K562 (cell line): Measurements from ENCODE around the gene ATP2A2. TPM values are rescaled to one million over a fixed set of nuclear protein-coding genes. Genes with fewer than 3 reads are reported as not detected.

ENCODE experiments used
- BRD9 ChIP-seq: fragments of 450-650 bp; IDR thresholded peaks from 2 replicates; pipeline ENCODE4 v1.6.1; 2018; ENCODE audit warnings: low read depth; ENCODE audit not compliant: partially characterized antibody
- E2F3 ChIP-seq: fragments of 250-450 bp; sonication (Bioruptor Pico); IDR thresholded peaks from 2 replicates; pipeline ENCODE4 v1.4.0; 2020; ENCODE audit warnings: mild to moderate bottlenecking
- ETV6 ChIP-seq, 3 experiments: fragments of 150-350 bp in 1 of 3; sonication (generic) in 1 of 3; formaldehyde crosslinking in 1 of 3; IDR thresholded peaks; 2 replicates each; pipeline versions ENCODE4 v1.6.1 to v1.8.0; 2014 to 2022; ENCODE audit warnings: borderline replicate concordance in 2 of 3, low read depth in 2 of 3, antibody characterized with exemption in 1 of 3, low read length in 1 of 3, mild to moderate bottlenecking in 1 of 3, missing genetic modification reagents in 1 of 3
- JUN ChIP-seq, 2 experiments: sonication (generic) in 1 of 2; formaldehyde crosslinking in 1 of 2; IDR thresholded peaks; 2 replicates each; pipeline versions ENCODE4 v1.6.1 to v1.8.0; 2012 to 2022; ENCODE audit warnings: borderline replicate concordance in 2 of 2, mild to moderate bottlenecking in 2 of 2, improper control_type of control experiment in 1 of 2, low read depth in 1 of 2, low read length in 1 of 2, missing genetic modification reagents in 1 of 2
- KAT2B ChIP-seq: IDR thresholded peaks from one replicate; pipeline ENCODE4 v1.6.1; 2012; ENCODE audit warnings: low read depth, mild to moderate bottlenecking, control low read depth, inconsistent platforms, low read length, moderate library complexity
- MCM2 ChIP-seq: fragments of 450-650 bp; IDR thresholded peaks from 2 replicates; pipeline ENCODE4 v1.6.1; 2017; ENCODE audit warnings: low read depth, mild to moderate bottlenecking
- RBM25 ChIP-seq: fragments of 200-400 bp; formaldehyde crosslinking; IDR thresholded peaks from 2 replicates; pipeline ENCODE4 v1.6.1; 2018; ENCODE audit warnings: low read length, low read depth, moderate library complexity; ENCODE audit not compliant: severe bottlenecking
- STAT5A ChIP-seq: IDR thresholded peaks from 2 replicates; pipeline ENCODE4 v1.6.1; 2012; ENCODE audit warnings: low read length, inconsistent platforms, borderline replicate concordance
- TEAD2 ChIP-seq: fragments of 450-650 bp; IDR thresholded peaks from 2 replicates; pipeline ENCODE4 v1.6.1; 2016; ENCODE audit warnings: missing genetic modification characterization, control low read depth, missing compliant biosample characterization
- XRCC3 ChIP-seq: fragments of 450-650 bp; IDR thresholded peaks from 2 replicates; pipeline ENCODE4 v1.6.1; 2017; ENCODE audit warnings: mild to moderate bottlenecking, moderate library complexity
- ZKSCAN8 ChIP-seq: fragments of 200-800 bp; sonication (Bioruptor generic); IDR thresholded peaks from 2 replicates; pipeline ENCODE4 v1.6.1; 2016; ENCODE audit warnings: missing genetic modification characterization, missing compliant biosample characterization
- ZNF274 ChIP-seq: IDR thresholded peaks from 2 replicates; pipeline ENCODE4 v1.6.1; 2011; ENCODE audit warnings: low read depth, mild to moderate bottlenecking, low read length, moderate library complexity, borderline replicate concordance
- ZNF583 ChIP-seq: fragments of 250-450 bp; sonication (Bioruptor Pico); IDR thresholded peaks from 2 replicates; pipeline ENCODE4 v1.4.0; 2020
- polyA plus RNA-seq, 8 experiments: library from polyadenylated mRNA; depleted of rRNA in 4 of 8; stranded (reverse) in 5 of 8; unstranded in 3 of 8; fragments of >200 nt; fragmentation: Nextera tagmentation in 2 of 8; fragmentation: Illumina TruSeq in 1 of 8; extraction: Ambion mirVana in 2 of 8; extraction: Trizol in 1 of 8; gene quantifications; 2 replicates each; pipeline versions ENCODE4 v1.2.1 to v1.2.3, GENCODE V29; 2011 to 2014; ENCODE audit warnings: inconsistent platforms in 1 of 8, missing spikeins in 1 of 8
- total RNA-seq, 7 experiments: library from RNA; depleted of rRNA in 6 of 7; stranded (reverse); fragments of >200 nt in 6 of 7; fragmentation: Illumina TruSeq in 2 of 7; extraction: Trizol in 2 of 7; gene quantifications; 2 replicates each; pipeline versions ENCODE4 v1.2.1 to v1.2.3, GENCODE V29; 2011 to 2021; ENCODE audit warnings: low replicate concordance in 1 of 7
- TF ChIP-seq, protein P1 (sequence below): fragments of 250-450 bp; sonication (Bioruptor Pico); IDR thresholded peaks from 2 replicates; pipeline ENCODE4 v1.5.0; 2021
- TF ChIP-seq, protein P2 (sequence below), 2 experiments: fragments of 150-350 bp in 1 of 2; IDR thresholded peaks; 2 replicates each; pipeline ENCODE4 v1.6.1; 2012 to 2016; ENCODE audit warnings: low read depth in 2 of 2, low read length in 2 of 2, mild to moderate bottlenecking in 1 of 2, moderate library complexity in 1 of 2

ATP2A2 gene
- total and polyA plus RNA-seq, 9 of the 15 experiments (the other 6 are each of a cell fraction or from before 2014, with no cell fraction given): 5.2 to 205 (median 51.6) TPM

DNA sequence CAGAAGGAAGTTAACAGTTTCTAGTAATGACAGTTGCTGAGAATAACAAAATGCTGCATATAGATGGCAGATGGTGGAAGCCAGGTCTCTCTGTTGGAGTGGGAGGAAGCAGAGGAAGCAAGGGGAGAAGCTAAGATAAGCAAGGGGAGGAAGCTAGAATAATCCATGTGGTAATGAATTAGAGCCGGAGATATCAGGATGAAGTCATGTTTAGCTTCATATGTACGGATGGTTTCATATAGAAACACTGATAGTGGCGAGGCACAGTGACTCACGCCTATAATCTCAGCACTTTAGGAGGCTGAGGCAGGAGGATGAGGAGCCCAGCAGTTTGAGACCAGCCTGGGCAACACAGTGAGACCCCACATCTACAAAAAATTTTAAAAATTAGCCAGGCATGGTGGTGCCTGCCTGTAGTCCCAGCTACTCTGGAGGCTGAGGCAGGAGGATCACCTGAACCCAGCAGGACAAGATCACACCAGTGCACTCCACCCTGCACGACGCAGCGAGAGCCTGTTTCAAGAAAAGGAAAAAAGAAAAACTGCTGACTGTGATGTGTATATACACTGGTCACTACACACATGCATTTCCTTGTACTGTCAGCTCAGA, 73.2 kb downstream of the ATP2A2 start (continued):
- TF ChIP-seq JUN (IDR thresholded peaks at IDR 0.05; ENCODE audit: borderline replicate concordance, low read depth, low read length) (peak; percentile 86), JUN (CRISPR knock-in tag; IDR thresholded peaks at IDR 0.05; ENCODE audit: borderline replicate concordance) (peak; percentile 96), E2F3 (CRISPR knock-in tag) (no peak), ZNF274 (peak; percentile 75; the same call in 1 of the 2 replicates), RBM25 (peak; percentile 94), ZNF583 (CRISPR knock-in tag) (no peak), TEAD2 (no peak), ZKSCAN8 (CRISPR knock-in tag) (peak; percentile 83; the same call in 1 of the 2 replicates), STAT5A (peak; percentile 96), MCM2 (no peak), ETV6 (IDR thresholded peaks at IDR 0.05; ENCODE audit: borderline replicate concordance in 1 of 2, low read depth in 2 of 2, low read length in 1 of 2) (peak; percentile 69 to 77; a peak in 2 of 4 replicates), ETV6 (CRISPR knock-in tag; IDR thresholded peaks at IDR 0.05; ENCODE audit: borderline replicate concordance) (no peak), KAT2B (no peak), XRCC3 (no peak), BRD9 (peak; percentile 42)
- TF ChIP-seq, protein P1, sequence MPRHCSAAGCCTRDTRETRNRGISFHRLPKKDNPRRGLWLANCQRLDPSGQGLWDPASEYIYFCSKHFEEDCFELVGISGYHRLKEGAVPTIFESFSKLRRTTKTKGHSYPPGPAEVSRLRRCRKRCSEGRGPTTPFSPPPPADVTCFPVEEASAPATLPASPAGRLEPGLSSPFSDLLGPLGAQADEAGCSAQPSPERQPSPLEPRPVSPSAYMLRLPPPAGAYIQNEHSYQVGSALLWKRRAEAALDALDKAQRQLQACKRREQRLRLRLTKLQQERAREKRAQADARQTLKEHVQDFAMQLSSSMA: no peak
- TF ChIP-seq, protein P2, sequence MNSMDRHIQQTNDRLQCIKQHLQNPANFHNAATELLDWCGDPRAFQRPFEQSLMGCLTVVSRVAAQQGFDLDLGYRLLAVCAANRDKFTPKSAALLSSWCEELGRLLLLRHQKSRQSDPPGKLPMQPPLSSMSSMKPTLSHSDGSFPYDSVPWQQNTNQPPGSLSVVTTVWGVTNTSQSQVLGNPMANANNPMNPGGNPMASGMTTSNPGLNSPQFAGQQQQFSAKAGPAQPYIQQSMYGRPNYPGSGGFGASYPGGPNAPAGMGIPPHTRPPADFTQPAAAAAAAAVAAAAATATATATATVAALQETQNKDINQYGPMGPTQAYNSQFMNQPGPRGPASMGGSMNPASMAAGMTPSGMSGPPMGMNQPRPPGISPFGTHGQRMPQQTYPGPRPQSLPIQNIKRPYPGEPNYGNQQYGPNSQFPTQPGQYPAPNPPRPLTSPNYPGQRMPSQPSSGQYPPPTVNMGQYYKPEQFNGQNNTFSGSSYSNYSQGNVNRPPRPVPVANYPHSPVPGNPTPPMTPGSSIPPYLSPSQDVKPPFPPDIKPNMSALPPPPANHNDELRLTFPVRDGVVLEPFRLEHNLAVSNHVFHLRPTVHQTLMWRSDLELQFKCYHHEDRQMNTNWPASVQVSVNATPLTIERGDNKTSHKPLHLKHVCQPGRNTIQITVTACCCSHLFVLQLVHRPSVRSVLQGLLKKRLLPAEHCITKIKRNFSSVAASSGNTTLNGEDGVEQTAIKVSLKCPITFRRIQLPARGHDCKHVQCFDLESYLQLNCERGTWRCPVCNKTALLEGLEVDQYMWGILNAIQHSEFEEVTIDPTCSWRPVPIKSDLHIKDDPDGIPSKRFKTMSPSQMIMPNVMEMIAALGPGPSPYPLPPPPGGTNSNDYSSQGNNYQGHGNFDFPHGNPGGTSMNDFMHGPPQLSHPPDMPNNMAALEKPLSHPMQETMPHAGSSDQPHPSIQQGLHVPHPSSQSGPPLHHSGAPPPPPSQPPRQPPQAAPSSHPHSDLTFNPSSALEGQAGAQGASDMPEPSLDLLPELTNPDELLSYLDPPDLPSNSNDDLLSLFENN (IDR thresholded peaks at IDR 0.05; ENCODE audit: low read depth in 2 of 2, low read length in 2 of 2): peak in 1 of 2 experiments; percentile 93; a peak in 2 of 4 replicates
